Retina (tissue), 1 donor: ENCODE results near the gene C4orf50.

Experiments
- DNase-seq: peaks from one replicate; pipeline ENCODE4 v3.0.0-alpha.2; 2016

Gene C4orf50

DNA sequence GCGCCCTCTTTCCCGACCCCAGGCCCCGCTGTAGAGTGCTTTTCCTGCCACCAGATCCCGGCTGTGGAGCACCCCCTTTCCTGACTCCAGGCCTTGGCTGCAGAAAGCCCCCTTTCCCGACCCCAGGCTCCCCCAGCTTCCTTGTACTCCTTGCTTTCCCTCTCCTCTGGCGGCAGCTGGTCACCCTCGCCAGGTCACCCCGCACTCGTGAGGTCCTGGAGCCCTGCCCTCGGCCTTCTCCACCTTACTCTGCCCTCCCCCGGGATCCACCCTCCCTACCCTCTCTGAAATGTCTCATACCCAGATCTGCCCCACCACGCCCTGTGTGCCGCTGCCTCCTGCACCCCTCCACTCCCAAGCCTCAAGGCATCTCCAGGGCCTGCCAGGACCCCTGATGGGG, 25.0 kb upstream of the C4orf50 start:
- DNase-seq = no peak

DNA sequence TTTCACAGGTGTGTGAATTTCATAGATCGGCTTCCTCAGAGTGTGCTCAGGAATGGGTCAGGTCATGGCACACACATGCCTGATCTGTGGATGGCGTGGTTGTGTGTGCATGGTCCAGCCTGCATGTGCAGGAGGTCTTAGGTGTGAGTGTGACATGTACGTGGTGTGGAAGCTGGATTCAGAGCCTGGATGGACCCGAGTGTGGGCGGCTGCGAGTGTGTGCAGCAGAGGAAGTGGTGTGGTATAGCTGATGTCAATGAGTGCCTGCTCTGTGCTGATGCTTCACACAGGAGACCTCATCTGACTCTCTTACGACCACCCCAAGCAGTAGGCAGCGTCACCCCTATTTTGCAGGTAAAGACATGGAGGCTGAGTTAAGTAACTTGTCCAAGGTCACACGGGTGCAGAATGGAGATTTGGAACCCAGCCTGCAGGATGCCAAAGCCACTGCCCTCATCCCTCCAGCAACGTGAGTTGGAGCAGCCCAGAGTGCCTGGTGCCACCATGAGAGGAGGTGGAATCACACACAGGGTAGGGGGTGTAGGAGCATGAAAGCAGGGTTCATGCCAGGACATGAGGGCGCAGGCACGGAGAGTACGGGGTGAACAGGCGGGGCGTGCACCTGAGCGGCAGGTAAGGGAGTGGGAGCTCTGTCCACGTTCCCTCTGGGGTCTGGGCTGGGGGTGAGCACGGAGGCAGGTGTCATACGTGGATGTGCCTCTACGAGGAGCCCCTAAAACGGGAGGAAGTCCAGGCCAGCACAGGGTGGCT, 24.2 kb upstream of the C4orf50 start:
- no peak for DNase-seq

DNA sequence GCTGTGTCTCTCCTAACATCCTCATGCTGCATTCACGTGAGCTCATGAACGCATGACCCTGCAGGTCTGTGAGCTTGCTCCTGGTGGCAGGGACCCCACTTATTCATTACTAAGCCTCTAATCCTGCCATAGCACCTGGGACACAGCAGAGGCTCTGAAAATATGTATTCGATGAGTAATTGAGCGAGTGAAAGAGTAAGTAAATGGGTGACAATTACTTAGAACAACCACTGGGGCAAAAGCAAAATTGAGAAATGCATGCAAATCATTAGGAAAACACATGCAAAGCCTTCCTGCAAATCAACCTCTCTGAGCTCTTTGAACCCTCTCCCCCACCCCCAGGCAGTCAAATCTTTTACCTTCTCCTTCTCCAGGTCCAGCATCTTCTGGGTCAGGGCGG, 23.6 kb upstream of the C4orf50 start:
- DNase-seq = no peak

DNA sequence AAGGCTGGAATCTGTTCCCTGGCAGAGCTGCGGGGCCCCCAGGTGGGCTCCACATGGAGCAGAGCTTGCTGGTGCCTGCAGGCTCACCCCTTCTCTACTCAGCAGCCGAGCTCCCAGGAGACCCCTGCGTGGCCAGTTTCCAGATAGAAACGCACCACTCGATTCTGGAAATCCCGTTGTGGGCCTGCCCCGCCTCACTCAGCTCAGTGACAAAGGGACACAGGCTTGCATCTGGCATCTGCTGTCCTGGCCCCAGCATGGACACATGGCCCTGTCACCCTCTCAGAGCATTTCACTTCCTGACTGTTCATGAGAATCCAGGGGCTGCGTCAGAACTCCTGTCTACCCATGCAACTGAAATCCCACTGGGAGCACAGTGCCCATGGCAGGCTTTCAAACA, 20.5 kb upstream of the C4orf50 start:
- no peak for DNase-seq

DNA sequence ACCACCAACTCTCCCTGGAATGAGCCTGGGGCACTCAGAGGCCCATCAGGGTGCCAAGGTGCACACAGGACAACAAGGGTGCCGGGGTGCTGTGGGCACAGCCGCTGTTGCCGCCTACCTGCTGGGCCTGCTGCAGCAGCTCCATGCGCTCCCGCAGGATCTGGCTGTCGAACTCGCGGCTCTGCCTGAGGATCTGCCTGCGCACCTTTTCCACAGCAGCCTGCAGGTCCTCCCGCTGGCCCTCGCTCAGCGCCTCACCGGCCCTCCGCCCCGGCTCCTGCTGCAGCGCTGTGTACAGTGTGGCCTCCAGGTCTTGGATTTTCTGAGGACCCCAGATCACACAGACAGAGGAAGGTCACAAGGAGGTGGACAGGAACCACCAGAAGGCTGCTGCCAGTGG, 17.6 kb upstream of the C4orf50 start:
- DNase-seq = no peak

DNA sequence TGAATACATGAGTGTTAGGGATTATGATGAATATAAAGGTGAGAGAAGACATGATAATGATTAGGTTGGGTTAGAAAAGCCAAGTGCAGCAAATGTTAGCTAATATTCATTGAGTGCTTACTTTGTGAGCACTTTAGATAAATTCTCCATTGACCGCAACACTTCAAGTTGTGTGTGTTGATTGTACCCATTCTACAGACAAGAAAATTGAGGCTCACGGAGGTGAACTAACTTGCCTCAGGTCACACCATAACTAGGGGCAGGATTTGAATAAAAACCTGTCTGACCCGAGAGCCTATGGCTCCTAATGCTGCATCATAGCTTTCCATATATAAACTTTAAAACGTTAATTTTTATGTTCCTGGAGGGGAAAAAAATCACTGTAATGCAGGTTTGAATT, 15.2 kb upstream of the C4orf50 start:
- no peak for DNase-seq

DNA sequence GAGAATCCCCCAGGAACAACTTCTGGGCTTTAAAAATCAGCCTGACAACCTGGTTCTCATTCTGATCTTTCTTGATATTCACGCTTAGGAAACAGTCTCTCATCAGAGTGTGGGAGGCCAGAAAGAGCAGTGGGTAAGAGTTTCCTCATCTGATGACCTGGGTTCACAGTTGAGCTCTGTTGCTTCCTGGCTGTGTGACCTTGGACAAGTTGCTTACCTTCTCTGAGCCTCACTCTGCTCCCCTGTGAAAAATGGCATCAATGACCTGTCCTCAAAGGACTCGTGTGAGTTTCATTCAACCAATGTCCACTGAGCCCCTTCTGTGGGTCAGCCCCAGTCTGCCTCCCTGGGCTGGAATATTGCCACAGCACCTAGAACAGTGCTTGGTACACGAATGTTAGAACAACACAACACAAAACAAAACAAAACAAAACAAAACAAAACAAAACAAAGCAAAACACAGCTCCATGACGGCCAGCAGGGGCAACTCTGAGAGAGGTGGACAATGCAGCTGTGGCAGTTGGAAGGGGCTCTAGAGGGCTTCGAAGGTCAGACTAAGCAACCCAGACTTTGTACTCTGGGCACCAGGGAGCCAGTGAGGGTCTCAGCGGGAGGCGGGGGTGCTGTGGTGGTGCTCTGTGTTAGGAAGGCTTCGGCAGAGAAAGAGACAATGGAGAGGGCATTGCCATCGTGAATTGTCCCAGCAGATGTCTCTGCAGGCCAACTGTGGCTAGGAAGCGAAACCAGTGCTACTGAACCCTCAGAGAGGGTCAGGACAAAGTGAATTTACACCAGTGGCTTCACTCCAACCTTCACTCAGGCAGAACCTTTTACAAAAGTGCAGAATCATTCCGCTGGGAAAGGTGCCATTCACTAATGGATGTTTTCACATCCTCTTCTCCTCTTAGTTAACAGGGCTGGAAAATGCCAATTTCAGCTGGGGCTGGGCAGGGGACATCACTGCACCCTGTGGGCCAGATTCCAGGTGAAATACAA, 14.3 kb upstream of the C4orf50 start:
- DNase-seq = no peak

DNA sequence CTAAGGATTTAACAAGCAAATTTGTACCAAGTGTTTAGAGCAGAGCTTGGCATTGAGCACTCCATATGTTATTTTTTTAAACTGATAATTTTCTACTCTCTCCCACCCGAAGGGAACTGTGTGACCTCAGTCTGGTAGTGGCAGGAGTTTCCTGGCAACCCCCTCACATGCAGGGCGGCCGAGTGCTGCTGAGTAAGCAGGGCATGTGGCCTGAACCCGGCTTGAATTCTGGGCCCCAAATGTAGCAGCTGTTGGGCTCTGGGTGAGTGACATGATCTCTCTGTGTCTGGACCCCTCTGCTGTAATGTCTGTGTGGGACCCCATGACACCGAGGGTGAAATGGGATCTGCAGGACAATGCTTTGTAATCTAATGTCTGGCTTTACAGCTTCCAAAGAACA, 13.6 kb upstream of the C4orf50 start:
- DNase-seq = no peak

DNA sequence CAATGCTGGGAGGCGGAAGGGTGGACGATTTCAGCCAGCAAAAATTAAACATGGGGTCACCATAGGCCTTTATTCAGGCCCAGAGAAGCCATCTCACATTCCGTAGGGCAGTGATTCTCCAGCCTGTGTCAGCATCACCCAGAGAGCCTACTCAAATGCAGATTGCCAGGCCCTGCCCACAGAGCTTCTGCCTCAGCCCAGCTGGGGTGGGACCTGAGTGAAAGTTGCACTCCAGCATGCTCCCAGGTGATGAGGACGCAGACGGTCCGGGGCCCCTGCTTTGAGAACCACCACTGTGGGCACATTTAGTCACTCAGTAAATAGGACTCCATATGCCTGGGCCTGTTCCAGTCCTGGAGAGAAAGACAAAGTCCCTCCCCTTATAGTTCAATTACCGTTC, 12.4 kb upstream of the C4orf50 start:
- no peak for DNase-seq

DNA sequence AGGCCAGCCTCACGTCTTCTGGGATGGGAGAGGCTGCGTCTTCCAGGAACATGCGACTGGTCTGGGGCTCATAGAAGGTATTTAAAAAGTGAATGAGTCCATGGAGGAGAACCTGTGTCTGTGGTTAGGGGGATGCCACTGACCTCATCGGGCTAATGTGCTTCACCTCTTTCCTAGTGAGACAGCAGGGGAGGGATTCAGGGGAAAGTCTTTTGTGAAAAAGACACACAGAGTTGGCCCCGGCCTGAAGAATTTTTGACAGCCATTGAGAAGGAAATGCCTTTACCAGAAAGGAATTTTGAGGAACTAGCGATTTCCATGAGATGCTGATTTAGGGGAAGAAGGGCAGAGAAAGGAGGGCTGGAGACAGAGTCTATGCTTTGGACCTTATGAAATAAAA, 11.0 kb upstream of the C4orf50 start:
- DNase-seq = no peak

DNA sequence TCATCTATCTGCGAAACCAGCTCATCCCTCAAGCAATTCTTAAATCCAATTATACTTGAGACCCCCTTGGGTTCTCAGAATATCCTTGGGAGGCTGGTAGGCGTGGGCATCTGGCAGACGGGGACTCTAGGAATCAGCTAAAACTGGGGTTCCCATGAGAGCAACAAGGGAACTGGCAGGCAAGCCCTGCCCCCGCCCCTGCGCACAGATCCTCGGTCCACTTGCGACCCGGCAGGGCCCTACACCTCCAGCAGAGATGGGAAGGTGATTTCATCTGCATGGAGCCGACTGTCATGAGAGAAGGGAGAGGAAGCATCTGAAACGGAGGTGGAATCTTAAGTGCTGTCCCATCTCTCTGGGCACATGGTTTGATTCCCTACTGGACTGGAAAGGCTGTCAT, 9.9 kb upstream of the C4orf50 start:
- no peak for DNase-seq

DNA sequence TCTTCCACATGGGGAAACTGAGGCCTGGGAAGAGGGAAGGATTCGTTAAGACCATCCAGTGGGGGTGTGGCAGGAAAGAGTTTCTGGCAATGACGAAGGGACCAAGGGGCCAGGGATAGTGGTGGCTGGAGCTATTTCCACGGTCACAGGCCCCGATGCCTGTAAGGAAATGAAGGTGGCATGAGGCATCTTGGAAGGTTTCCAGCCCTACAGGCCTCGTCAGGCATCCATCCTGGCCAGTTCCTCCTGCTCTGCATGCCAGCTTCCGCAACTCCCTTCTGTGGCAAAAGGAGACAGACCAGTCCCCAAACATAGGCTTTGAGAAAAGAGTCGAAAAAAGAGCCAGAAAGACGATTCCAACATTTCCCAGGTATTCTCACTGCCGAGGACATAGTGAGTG, 9.2 kb upstream of the C4orf50 start:
- DNase-seq = no peak

DNA sequence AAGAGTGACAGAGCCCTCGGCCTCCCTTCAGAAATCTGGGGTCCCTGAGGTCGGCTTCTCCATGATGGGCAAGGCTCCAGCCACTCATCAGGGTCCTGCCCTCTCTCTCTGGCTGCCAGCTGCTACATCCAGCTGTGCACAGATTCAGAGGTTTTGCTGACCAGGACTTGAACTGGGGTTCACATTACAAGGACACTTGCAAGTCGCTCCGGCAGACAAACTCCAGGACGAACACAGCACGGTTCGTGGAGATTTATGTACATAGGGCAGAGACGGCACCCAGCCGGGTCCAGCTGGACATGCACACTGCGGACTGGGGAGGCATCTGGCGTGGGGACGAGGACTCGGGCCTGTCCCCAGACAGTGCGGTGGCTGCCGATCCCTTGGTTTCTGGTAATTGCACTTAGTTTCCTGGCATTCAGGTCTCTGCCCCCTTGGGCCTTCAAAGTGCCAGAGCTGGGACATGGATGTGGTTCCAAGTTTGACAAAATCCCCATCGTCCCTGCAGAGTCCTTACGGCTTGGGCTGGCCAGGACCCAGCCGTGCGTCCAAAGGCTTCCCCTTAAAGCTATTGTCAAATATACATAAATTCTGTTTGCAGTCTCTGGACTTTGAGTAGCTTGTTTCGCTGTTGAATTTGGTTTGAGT, 6.2 kb upstream of the C4orf50 start:
- no peak for DNase-seq

DNA sequence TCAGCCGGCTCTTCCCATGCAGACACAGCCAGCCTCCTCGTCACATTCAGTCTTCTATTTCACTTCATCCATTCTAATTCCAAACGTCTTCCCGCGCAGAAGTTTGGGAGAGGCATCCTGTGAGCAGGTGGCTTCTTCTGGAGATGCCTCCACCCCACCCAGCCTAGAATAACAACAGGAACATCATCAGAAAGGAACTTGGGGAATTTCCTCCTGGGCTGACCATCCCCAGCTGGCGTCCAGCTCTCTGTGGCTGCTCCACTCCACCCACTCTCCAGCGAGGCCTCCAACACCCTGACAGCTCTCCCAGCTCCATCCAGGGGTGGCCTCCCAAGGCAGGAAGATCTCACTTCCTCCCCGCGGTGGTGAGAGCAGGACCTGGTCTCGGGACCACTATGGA, 5.5 kb upstream of the C4orf50 start:
- no peak for DNase-seq

DNA sequence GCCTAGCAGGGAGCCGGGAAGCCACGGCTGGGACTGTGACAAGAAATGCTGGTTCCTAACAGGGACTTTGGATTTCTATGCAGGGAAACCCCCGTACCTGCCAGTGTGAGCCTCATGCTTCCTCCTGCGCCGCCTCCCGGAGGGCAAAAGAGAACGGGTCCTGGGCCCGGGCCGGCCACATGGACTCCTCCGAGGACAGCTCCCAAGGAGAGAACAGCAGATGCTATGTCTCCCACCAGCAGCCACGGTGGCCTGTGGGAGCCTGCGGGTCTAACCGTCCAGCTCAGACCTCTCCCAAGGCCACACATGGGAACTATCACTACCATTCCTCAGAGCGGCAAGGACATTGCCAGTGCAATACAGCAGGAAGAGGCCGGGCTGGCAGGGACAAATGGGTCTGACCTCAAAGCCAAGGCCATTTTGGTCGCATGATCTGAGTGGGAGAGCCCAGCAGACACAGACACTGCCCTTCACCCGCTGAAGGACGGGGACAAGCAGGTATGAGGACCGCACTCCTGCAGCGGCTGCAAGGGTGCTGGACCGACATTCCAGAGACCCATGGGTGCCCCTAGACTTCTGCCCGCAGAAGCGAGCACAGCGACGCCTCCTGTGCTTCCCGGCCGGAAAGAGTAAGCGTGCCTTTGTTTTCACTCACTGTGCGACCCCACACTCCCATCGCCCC, 4.5 kb upstream of the C4orf50 start:
- no peak for DNase-seq

DNA sequence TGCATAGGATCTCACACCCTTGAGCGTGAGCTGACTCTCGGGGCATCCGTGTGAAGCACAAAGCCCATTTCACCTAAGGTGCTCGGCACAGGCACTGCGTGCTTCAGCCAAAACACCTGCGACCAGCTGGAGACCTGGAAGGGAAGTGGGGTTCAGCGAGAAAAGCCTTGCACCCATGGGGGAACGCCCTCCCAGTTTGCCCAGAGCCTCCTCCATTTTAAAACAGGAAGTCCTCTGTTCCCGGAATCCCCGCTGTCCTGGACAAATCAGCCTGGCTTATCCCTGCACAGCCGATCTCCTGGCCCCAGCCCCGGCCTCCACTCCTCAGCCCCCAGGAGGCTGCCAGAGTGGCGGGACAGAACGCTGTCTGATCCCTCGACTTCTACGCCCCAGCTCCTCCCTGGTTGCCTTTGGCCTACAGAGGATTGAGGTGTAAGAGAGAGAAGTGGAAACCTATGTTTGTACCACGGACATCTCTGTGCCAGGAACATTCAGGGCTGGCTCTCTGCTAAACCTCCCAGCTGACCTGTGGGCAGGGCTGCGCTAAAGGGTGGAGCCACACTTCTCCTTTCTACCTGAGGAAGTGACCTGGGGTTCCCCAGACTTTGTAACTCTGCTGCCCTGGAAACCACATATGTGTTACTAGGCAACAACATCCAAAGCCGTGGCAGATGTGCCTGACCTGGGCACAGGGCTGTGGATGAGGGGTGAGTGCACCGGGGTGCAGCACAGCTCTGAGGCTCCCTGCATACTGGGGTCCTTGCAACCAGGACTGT, 3.8 kb upstream of the C4orf50 start:
- no peak for DNase-seq

DNA sequence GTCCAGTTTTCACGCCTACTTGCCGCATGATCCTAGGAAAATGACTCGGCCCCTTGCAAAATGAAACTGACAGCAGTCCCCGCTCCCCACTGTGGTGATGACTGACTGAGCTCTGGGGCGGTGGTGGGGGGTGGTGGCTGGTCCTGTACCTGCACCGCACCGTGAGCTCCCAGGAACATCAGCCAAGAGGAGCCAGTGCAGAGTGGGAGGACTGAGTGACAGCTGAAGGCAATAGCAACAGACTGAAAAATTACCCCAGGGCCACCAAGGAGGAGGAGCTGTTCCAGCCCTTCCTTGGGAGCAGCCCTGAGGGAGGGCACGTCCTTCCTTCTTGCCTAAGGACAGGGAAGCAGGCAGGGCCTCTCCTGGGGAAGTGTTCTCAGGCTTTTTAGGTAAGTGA, 2.4 kb upstream of the C4orf50 start:
- DNase-seq = peak; percentile 57

DNA sequence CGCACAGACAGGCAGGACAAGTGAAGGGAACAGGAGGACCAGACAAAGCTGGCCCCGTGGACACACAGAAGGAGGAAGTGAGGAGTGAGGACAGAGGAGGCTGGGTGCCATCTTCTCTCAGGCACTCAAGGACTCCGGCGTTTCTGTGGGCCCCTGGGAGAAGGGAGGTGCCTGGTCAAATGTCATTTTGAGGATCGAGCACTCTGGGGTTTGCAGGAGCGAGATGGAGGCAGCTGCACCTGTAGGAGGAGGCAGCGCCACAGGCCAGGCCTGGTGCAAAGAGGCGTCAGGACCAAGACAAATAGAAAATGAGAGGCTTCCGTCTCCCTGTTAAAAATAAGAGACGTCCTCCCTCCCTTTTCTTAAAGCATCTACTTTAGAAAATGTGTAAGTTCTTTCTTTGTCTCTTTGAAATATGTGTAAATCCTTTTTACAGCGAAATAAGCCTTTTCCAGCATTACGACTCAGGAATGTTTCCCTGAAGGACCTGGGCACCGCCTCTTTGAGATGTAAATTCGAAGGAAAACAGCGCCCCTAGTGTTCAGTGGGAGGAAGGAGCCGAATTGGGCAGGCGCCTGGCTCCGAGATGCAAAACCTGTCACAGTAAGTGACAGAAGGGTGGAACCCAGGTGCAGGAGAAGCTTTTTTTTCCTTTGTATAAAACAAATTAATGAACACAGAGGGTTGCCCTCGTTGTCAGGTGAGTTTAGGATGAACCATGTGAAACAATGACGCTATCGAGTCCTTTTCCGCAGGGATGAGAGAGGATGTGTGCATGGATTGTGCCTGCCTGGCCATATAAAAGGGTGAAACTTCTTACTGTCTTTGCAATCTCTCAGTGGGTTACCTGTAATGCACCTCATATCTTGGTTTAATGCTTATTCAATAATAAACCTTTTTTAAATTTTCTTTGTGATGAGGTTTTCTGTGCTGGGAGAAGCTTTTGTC, 1.4 kb upstream of the C4orf50 start:
- DNase-seq = peak; percentile 84

DNA sequence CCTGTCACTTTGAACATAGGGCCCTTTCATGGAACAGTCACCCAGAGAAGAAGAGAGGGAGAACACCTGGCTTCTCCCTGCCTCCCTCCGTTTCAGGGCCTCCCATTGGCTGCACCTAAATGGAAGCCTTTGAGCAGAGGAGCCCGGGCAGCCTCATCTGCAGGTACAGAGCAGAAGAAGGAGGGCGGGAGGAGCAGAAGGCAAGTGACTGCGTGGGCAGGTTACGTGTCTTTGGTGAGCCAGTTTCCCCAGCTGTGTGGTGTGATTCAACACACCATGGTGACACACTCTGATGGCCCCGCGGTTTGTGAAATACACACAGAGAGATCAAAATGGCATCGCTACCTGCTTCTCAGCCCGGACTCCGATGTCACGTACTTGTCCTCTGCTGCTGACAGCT, 431 bp downstream of the C4orf50 start:
- no peak for DNase-seq

DNA sequence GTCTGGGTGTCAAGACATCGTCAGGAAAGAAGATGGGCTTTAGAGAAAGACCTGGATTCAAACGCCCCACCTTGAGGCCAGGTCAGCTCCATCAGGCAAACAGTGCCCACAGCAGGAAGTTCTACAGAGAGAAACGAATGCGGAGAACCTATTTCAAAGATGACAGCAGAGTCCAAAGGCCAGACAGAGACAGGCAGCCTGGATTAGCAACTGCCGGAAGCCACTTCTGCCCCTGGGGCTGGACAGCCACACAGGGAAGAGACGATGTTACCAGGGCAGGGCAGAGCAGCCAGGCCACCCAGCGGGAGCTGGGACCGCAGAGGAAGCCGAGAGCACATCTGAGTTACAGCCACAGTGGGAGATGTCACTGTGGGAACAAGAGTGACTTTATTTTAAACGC, 1.2 kb downstream of the C4orf50 start:
- no peak for DNase-seq

DNA sequence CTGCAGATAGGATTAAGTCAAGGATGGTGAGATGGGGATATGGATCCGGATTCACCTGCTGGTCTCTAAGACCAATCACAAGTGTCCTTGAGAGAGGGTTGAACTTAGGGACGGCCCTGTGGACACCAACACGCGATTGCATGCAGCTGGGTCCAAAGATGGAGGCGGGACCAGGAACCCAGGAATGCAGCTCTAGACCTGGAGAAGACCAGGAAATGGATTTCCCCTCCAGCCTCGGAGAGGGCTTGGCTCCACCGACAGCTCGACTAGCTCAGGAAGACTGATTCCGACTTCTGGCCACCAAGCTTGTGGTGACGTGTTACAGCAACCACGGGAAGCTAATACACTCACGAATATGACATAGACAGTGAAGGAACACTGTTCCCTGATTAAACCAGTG, 4.7 kb downstream of the C4orf50 start:
- no peak for DNase-seq
